Mesothelial cell of epicardium (in vitro differentiated cells): ENCODE results near the gene ABI3. TPM values are rescaled to one million over a fixed set of nuclear protein-coding genes. Genes with fewer than 3 reads are reported as not detected.

Experiments
- DNase-seq, 2 experiments: peaks; one replicate each; pipeline ENCODE4 v3.0.0; 2021; ENCODE audit warnings: low spot score in 2 of 2; ENCODE audit not compliant: unreplicated experiment in 2 of 2
- H3K27ac Mint-ChIP-seq: 2 replicates; pipeline ENCODE4 v1.8.0; 2021; ENCODE audit warnings: mixed read lengths
- H3K27me3 Mint-ChIP-seq: 2 replicates; pipeline ENCODE4 v1.8.0; 2021; ENCODE audit warnings: low read depth, mixed read lengths
- H3K36me3 Mint-ChIP-seq: 2 replicates; pipeline ENCODE4 v1.8.0; 2021; ENCODE audit warnings: mixed read lengths
- H3K4me1 Mint-ChIP-seq: 2 replicates; pipeline ENCODE4 v1.8.0; 2021; ENCODE audit warnings: mixed read lengths
- H3K4me3 Mint-ChIP-seq: 2 replicates; pipeline ENCODE4 v1.8.0; 2021; ENCODE audit warnings: mild to moderate bottlenecking, moderate library complexity, mixed read lengths
- H3K9me3 Mint-ChIP-seq: 2 replicates; pipeline ENCODE4 v1.8.0; 2021; ENCODE audit warnings: mixed read lengths
- CTCF ChIP-seq: fragments of 200-600 bp; sonication (generic); IDR thresholded peaks from one replicate; pipeline ENCODE4 v1.5.0; 2021; ENCODE audit warnings: antibody characterized with exemption; ENCODE audit not compliant: unreplicated experiment
- total RNA-seq: library from RNA; stranded (reverse); gene quantifications from 3 replicates; pipeline ENCODE4 v1.2.1, GENCODE V29; 2021

The ABI3 gene
- total RNA-seq, 1 donor from 2014 or later, result 0.69 TPM

- no peaks in the 10 kb centered on the region for H3K9me3 Mint-ChIP-seq
- peaks cover 54% of the 10 kb centered on the region for H3K27me3 Mint-ChIP-seq
- no peak overlapping the region for H3K4me3 Mint-ChIP-seq
- no peaks in the 10 kb centered on the region for H3K36me3 Mint-ChIP-seq
- no peak for TF ChIP-seq CTCF
- H3K4me1 Mint-ChIP-seq, result peaks cover 8% of the 10 kb centered on the region
- no peak for DNase-seq
- no peak overlapping the region for H3K27ac Mint-ChIP-seq
Observed at GRCh38 chr17:49219987-49220386, 9.5 kb downstream of the ABI3 start.

GRCh38 chr17:49223168-49223516, 12.6 kb downstream of the ABI3 start:
- TF ChIP-seq CTCF, result no peak
- Mint-ChIP-seq H3K27ac (no peak overlapping the region), H3K27me3 (peaks cover 79% of the 10 kb centered on the region), H3K4me1 (peaks cover 8% of the 10 kb centered on the region), H3K9me3 (no peaks in the 10 kb centered on the region), H3K4me3 (peak overlapping the region; percentile 56), H3K36me3 (no peaks in the 10 kb centered on the region)
- no peak for DNase-seq

- Mint-ChIP-seq H3K36me3 (no peaks in the 10 kb centered on the region), H3K27ac (no peak overlapping the region), H3K9me3 (no peaks in the 10 kb centered on the region), H3K27me3 (peaks cover 79% of the 10 kb centered on the region), H3K4me1 (peaks cover 8% of the 10 kb centered on the region), H3K4me3 (peak overlapping the region; percentile 56)
- DNase-seq, result peak in 1 of 2 experiments; percentile 85
- peak; percentile 93 for TF ChIP-seq CTCF
Observed at GRCh38 chr17:49223517-49224197, 13.2 kb downstream of the ABI3 start.

GRCh38 chr17:49224198-49224996, 13.9 kb downstream of the ABI3 start:
- peaks cover 8% of the 10 kb centered on the region for H3K4me1 Mint-ChIP-seq
- TF ChIP-seq CTCF, result no peak
- no peaks in the 10 kb centered on the region for H3K9me3 Mint-ChIP-seq
- peak in 1 of 2 experiments; percentile 58 for DNase-seq
- H3K4me3 Mint-ChIP-seq, result peak overlapping the region; percentile 56
- no peaks in the 10 kb centered on the region for H3K36me3 Mint-ChIP-seq
- peaks cover 82% of the 10 kb centered on the region for H3K27me3 Mint-ChIP-seq
- H3K27ac Mint-ChIP-seq, result no peak overlapping the region

GRCh38 chr17:49224997-49225337, 14.5 kb downstream of the ABI3 start:
- TF ChIP-seq CTCF, result no peak

More at GRCh38 chr17:49224997-49225337, 14.5 kb downstream of the ABI3 start:
- H3K4me1 Mint-ChIP-seq, result peaks cover 10% of the 10 kb centered on the region
- no peak for DNase-seq
- H3K27ac Mint-ChIP-seq, result no peak overlapping the region
- H3K27me3 Mint-ChIP-seq, result peaks cover 87% of the 10 kb centered on the region
- H3K36me3 Mint-ChIP-seq, result no peaks in the 10 kb centered on the region
- no peaks in the 10 kb centered on the region for H3K9me3 Mint-ChIP-seq
- H3K4me3 Mint-ChIP-seq, result peak overlapping the region; percentile 56
